Iris pigment epithelial cell (primary cell): Measurements from ENCODE around the gene BBS10.
A peak's percentile ranks its signal among the peaks of the same experiment; 100 is the strongest.
"Not testable (repeated sequence)": the region's sequence is repeated elsewhere in the genome, so short reads cannot be mapped to it uniquely, and the experiment has no call there.

Experiments
- DNase-seq: peaks from one replicate; pipeline ENCODE4 v3.0.0-alpha.2; 2011; ENCODE audit warnings: low read depth

Gene BBS10

DNA sequence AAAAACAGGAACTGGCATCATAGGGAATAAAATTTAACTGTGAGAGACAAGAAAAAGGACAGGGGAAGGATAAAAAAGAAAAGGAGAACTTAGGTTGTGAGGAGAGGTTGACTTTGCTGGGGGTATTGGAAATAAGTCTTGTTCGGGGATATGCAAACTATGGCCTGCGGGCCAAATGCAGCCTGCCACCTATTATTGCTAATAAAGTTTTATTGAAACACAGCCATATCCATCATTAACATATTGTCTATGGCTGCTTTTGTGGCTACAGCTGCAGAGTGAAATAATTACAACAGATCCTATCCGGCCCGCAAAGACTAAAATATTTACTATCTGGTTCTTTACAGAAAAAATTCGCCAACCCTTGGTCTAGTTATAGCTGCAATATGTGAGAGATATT is 18.6 kb downstream of the BBS10 start:
- DNase-seq = no peak

DNA sequence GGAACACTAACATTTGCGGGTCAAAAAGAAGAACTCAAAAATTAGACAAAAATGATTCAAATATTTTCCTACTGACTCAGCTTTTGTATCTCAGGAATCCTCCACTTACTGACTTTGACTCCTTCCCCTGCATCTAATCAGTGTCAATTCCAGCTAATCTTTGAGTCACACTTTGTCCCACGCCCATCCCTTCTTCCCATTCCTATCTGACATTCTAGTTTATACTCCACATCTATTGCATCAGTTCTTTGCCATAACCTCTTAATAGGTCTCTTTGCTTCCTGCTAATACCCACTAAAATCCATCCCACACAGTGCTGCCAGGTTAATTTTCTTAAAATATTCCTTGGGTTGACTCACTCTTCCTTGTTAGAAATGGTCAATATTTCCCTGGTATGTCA is 19.1 kb downstream of the BBS10 start:
- peak; percentile 90 for DNase-seq

DNA sequence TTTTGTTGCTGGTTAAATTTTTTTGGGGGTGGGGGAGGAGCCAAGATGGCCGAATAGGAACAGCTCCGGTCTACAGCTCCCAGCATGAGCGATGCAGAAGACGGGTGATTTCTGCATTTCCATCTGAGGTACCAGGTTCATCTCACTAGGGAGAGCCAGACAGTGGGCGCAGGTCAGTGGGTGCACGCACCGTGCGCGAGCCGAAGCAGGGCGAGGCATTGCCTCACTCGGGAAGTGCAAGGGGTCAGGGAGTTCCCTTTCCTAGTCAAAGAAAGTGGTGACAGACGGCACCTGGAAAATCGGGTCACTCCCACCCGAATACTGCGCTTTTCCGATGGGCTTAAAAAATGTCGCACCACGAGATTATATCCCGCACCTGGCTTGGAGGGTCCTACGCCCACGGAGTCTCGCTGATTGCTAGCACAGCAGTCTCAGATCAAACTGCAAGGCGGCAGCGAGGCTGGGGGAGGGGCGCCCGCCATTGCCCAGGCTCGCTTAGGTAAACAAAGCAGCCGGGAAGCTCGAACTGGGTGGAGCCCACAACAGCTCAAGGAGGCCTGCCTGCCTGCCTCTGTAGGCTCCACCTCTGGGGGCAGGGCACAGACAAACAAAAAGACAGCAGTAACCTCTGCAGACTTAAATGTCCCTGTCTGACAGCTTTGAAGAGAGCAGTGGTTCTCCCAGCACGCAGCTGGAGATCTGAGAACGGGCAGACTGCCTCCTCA is 28.5 kb downstream of the BBS10 start:
- DNase-seq = not testable (repeated sequence)

DNA sequence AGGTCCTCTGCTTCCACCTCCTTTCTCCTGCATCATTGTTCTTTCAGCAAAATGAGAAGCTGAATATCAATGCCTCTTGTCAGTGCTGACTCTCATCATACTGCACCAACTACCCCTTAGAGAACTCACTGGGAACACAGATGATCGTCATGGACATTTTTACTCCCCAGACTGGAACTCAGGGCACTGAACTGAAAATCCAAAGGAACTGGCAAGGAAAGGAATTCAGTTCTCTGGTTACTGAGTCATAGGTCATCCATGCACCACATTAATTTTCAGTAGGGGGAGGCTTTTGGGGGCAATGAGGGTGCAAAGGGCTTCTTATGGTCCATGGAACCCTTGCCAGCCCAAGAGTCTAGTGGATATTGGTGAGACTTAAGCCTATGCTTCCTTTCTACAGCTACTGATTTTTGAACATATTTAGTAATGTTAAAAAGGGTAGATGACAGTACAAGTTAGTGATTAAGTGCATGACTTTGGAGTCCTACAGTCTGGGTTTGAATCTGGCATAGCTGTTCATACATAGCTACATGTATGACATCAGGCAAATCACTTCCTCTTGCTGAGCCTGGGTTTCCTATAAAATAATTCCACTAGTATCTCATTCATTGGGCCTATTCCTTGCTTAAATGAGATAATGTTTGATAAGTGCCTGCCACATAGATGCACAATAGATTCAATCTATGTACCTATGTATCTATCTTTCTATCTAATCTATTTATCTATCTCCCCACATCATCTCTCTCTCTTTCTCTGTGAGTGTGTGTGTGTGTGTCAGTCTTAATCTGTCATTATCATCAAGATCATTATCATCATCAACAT is 29.2 kb downstream of the BBS10 start:
- DNase-seq = no peak

DNA sequence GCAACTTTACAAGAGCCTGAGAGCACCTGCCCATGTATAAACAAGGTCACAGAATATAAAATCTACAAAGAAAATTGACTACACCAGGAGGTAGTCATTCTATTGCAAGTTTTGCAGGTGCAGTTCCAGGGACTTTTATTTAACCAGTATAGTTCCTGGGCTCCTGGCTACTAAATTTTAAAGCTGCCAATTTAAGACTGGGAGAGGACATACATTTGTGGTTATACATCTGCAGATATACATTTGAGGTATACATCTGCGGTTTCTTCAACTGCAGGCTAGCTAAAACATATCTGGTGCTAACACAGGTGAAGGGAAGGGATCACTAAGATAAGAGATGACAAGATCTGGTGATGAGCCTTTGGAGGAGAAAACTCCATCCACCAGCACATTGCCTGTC is 30.2 kb downstream of the BBS10 start:
- DNase-seq = no peak

DNA sequence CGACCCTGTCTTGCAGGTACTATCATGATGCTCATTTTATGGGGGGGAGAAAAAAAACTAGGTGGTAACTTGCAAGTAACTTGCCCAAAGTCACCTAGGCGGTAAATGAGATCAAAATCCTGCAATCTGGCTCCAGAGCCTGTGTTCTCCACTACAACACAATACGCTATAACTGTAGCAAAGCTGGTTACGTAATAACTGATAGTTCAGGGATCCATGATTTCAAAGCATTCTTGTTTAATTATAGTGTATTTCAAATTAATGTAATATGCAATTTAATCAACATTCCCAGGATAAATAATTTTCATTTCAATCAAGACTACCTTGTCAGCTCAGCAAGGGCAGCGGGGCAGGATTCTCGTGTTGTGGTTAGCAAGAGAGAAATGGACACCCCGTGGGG is 31.7 kb downstream of the BBS10 start:
- no peak for DNase-seq

DNA sequence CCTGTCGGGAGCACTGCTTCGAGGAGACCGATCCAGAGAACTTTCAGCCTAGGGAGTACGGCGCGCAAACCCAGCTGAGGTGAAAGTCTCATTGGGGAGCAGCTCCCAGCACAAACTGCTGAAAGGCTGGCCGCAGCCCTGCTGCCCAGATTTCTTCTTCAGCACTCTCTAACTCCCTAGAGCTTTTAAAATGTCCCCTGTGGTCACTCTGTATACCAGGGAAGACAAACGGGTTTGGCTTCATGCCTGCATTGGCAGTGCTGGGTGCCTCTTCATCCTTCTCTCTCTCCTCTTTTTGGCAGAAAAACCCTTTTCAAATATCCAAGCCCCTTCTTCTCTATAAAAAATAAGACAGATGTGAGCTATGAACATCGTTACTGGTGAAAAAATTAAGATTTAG is 34.9 kb downstream of the BBS10 start:
- DNase-seq = no peak

DNA sequence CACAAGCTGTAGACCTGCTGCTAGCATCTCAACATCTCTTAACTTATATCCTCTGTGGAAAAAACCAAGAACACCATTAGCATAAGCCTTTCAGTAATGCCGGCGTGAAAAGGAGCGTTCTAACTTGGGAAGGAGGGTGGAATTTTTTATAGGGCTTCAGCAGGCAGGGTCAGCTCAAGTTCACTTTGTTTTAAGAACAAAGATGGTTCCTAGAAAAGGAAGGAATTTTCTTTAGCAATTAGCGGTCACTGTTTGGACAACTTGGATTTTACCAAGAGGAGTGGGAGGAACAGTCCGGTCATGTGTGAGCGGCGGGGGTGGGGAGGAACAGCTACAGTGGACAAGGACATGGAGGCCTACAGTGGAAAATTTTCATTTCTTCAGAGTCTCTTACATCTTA is 35.9 kb downstream of the BBS10 start:
- DNase-seq = peak; percentile 45

DNA sequence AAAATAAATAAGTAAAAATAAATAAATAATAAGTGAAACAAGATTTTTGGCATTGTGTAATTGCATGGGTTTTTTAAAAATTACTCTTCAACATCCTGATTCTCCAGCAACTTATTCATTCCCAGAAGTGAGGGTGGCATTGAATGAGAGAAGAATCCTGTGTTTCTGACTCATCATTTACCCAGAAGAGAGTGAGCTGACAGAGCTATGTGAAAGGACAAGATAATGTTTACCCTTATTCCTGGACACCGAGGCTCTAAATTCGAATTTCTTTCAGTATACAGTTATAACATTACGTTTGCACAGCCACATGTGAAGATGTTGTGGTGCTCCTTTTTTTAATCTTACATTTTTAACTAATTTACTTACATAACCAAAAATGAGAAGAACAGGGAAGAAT is 36.4 kb downstream of the BBS10 start:
- DNase-seq = peak; percentile 76

DNA sequence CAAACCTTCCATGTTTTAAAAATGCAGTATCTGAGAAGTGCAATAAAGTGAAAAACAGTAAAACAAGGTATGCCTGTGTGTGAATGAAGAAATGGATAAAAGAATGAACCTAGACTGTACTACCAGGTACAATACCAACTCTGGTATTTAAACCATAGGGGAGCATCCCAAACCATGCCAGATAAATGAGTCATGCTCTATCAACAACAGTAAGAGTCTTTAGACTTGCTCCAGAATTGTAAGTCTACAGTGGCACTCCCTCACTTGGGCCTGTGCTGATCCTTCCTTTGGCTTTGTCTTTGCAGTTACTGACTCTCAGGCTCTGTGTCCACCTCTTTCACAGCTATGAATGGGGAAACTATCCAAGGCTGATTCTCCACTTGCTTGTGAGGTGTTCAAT is 38.1 kb downstream of the BBS10 start:
- peak; percentile 63 for DNase-seq

DNA sequence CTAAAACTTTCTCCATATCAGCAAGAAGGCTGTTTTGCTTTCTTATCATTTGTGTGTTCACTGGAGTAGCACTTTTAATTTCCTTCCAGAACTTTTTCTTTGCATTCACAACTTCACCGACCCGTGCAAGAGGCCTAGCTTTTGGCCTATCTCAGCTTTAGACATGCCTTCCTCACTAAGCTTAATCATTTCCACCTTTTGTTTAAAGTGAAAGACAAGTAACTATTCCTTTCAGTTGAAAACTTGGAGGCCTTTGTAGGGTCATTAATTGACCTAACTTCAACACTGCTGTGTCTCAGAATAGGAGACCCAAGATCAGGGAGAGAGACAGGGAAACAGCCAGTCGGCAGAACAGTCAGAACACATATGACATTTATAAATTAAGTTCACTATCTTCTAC is 39.3 kb downstream of the BBS10 start:
- no peak for DNase-seq

DNA sequence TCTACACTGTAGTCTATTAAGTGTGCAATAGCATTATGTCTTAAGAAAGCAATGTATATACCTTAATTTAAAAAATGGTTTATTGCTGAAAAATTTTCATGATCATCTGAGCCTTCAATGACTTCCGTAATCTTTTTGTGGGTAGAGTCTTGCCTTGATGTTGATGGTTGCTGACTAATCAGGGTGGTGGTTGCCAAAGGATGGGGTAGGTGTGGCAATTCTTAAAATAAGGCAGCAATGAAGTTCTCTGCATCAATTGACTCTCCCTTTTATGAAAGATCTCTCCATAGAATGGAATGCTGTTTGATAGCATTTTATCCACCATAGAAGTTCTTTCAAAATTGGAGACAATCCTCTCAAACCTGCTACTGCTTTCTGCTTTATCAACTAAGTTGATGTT is 41.1 kb downstream of the BBS10 start:
- no peak for DNase-seq

DNA sequence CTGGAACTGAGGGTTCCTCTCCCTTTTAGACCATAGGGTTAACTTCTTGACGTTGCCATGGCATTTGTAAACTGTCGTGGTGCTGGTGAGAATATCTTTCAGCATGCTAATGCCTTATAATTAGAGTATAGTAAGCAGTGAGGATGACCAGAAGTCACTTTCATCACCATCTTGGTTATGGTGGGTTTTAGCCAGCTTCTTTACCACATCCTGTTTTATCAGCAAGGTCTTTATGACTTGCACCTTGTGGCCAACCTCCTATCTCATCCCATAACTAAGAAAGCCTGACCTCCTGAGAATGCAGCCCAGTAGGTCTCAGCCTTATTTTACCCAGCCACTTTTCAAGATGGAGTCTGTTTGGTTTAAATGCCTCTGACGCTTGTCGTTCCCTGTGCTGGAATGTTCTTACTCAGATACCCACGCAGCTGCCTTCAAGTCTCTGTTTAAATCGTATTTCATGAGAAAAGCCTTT is 44.2 kb downstream of the BBS10 start:
- no peak for DNase-seq

DNA sequence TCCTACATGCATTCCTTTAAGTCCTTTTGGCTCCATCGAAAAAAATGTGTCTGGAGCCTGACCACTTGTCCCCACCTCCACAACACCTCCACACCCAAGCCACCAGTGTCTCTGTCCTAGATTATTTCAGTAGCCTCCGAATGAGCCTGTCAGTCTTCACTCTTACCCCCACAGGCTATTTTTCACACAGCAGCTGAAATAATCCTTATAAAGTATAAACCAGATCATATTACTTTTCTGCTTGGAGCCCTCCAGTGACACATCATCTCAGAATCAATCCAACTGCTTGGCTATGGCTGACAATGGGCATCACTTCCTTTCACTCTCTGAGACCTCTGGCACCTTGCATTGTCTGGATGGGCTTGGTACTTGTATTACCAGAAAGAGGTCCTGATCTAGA is 44.9 kb downstream of the BBS10 start:
- DNase-seq = peak; percentile 52

DNA sequence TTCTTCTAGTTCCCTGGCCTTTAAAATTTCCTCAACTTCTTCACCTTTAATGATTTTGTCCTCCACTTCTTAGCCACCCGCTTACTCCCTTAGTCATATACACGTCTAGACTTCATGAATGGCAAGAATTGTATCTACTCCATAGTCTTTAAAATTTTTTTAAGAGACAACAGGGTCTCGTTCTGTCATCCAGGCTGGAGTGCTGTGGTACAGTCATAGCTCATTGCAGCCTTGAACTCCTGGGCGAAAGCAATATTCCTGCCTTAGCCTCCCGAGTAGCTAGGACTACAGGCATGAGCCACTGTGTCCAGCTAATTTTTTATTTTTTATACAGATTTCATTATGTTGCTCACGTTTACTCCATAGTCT is 47.9 kb downstream of the BBS10 start:
- no peak for DNase-seq

DNA sequence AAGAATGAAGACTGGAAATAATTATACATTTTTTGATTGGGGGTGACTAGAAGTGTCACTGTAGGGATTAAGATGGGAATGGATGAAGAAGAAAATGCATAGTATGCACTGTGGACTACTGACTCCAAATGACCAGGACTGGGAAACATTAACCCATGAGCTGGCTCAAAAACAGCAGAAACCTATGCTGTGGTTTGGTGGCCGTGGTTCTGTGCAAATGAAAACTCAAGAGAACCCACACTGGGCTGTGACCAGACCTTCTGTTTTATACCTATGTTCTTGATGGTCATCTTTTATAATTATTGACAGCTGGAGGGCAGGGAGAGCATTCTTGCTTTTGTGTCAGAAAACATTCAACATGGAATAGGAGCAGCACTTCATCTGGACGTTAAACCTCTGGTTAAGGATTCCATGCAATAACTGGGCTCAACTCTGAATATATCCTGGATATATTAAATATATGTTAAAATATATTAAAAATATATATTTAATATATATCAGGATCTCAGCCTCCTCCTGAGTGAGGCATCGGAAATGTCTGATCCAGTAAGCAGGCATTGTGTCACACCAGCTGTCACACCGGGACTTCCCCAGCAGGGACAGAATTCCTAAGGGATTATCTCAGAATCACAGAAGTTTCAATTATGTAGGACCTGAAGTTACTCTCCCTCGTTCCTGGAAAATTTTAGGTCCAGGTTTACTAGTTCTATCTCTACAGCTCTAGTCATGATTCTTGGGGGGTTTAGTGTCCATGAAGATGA is 48.5 kb downstream of the BBS10 start:
- DNase-seq = no peak
